AG09309 (cell line): ENCODE results near the gene MEIS2.
"Not testable (repeated sequence)": the region's sequence is repeated elsewhere in the genome, so short reads cannot be mapped to it uniquely, and the experiment has no call there.

ENCODE experiments used
- DNase-seq: peaks from one replicate; pipeline ENCODE4 v3.0.0-alpha.2; 2010; ENCODE audit warnings: low read depth
- H3K4me3 ChIP-seq: 2 replicates; pipeline ENCODE4 v1.5.1; 2011; ENCODE audit warnings: mild to moderate bottlenecking, low read depth, low read length, moderate library complexity; ENCODE audit not compliant: control insufficient read depth
- CTCF ChIP-seq: IDR thresholded peaks from 2 replicates; pipeline ENCODE4 v1.5.1; 2011; ENCODE audit warnings: mild to moderate bottlenecking, low read depth, low read length, inconsistent platforms; ENCODE audit not compliant: insufficient read depth, control insufficient read depth; ENCODE audit errors: missing control alignments

The MEIS2 gene

GRCh38 chr15:36982430-36982829, 117.9 kb downstream of the MEIS2 start:
- no peak overlapping the region for H3K4me3 ChIP-seq
- no peak for TF ChIP-seq CTCF
- no peak for DNase-seq

GRCh38 chr15:36980281-36980680, 120.1 kb downstream of the MEIS2 start:
- not testable (repeated sequence) for DNase-seq, H3K4me3 ChIP-seq

GRCh38 chr15:36978625-36979024, 121.7 kb downstream of the MEIS2 start:
- TF ChIP-seq CTCF, result no peak
- no peak for DNase-seq
- no peak overlapping the region for H3K4me3 ChIP-seq

GRCh38 chr15:36978126-36978525, 122.2 kb downstream of the MEIS2 start:
- no peak for DNase-seq
- TF ChIP-seq CTCF, result no peak
- no peak overlapping the region for H3K4me3 ChIP-seq

- TF ChIP-seq CTCF, result no peak
- no peak for DNase-seq
These were observed 122.7 kb downstream of the MEIS2 start for GRCh38 chr15:36977659-36978058.

GRCh38 chr15:36972704-36973103, 127.6 kb downstream of the MEIS2 start:
- no peak for TF ChIP-seq CTCF
- DNase-seq, result no peak
- H3K4me3 ChIP-seq, result no peak overlapping the region

More at GRCh38 chr15:36977659-36978058, 122.7 kb downstream of the MEIS2 start:
- no peak overlapping the region for H3K4me3 ChIP-seq

GRCh38 chr15:36970522-36970921, 129.8 kb downstream of the MEIS2 start:
- TF ChIP-seq CTCF, result no peak
- no peak for DNase-seq
- H3K4me3 ChIP-seq, result no peak overlapping the region
